ENCODE results near the gene MYLK2.

DNA sequence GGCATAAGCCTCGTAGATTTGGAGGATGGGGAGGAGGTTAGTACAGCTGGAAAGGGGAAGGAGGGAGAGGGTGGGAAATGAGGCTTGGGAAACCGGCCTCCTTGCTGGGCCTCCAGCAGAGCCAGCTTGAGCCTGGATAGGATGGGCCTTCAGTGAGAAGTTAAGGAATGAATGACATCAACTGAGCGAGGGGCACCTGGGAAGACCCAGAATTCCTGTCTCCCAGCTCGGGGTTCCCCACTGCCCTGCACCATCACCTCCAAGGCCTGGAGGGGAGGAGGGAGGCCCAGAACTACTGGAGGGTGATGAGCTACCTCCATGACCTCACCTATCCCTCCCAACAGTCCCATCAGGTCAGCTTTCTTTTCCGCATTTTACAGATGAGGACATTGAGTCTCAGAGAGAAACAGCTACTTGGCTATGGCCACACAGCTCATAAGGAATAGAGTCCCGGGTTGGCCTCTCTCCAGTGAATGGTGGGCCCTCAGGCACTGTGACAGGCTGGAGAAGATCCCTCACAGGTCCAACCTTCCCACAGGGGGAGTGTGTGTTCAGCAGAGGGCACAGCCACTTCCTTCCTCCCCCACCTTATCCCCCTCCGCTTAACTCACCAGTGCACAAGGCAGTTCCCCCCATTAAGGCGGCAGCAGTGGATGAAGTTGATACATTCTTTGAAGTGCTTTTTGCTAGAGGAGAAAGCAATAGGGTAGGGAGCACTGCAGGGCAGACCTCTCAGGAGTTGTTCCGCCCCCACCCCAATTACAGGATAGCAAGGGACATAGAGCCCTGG, 44.3 kb downstream of the MYLK2 start:
- TF ChIP-seq GATA2 (IDR thresholded peaks at IDR 0.05; ENCODE audit: low read depth, low read length) (no peak), GATA3 (IDR thresholded peaks at IDR 0.05; ENCODE audit: low read depth, low read length) (no peak)

Measured in SH-SY5Y (cell line).